ENCODE measurements around the gene GRID1.

GRCh38 chr10:85888559-85888958 lies 478.0 kb downstream of the GRID1 start:
- no peak for TF ChIP-seq CTCF (IDR thresholded peaks at IDR 0.05; ENCODE audit: insufficient read depth, low read depth, low read length)
- TF ChIP-seq EZH2 (IDR thresholded peaks at IDR 0.05; ENCODE audit: insufficient read depth, low read length), result no peak
